GM10248 (cell line): Measurements from ENCODE around the gene PCDH9.
"Not testable (repeated sequence)": the region's sequence is repeated elsewhere in the genome, so short reads cannot be mapped to it uniquely, and the experiment has no call there.

ENCODE experiments used
- CTCF ChIA-PET: fragments of 300-600 bp; sonication (Branson Sonifier 250); formaldehyde crosslinking; extraction: SDS; loops from one replicate; lab custom pipeline; 2021; ENCODE audit warnings: antibody characterized with exemption; lab: Yijun Ruan, JAX
- POLR2A ChIA-PET: fragments of 350-650 bp; sonication (Branson Sonifier 250); formaldehyde crosslinking; extraction: SDS; loops from one replicate; lab custom pipeline; 2020; ENCODE audit warnings: antibody characterized with exemption; lab: Yijun Ruan, JAX
- DNase-seq: peaks from one replicate; pipeline ENCODE4 v3.0.0; 2012; ENCODE audit errors: extremely low spot score
- CTCF ChIP-seq: IDR thresholded peaks from 2 replicates; pipeline ENCODE4 v1.5.1; 2012; ENCODE audit warnings: mild to moderate bottlenecking, low read depth; ENCODE audit errors: extremely low read depth, missing control alignments, control extremely low read depth

PCDH9 gene

GRCh38 chr13:66899955-66900354 is 330.2 kb downstream of the PCDH9 start:
- ChIA-PET POLR2A (no interaction called here), CTCF (no interaction called here)
- DNase-seq: no peak
- no peak for TF ChIP-seq CTCF

GRCh38 chr13:66896933-66897332 is 333.2 kb downstream of the PCDH9 start:
- no peak for TF ChIP-seq CTCF
- POLR2A ChIA-PET: no interaction called here
- CTCF ChIA-PET: no interaction called here
- no peak for DNase-seq

- no peak for TF ChIP-seq CTCF
- ChIA-PET CTCF (no interaction called here), POLR2A (no interaction called here)
- no peak for DNase-seq
These were observed 334.4 kb downstream of the PCDH9 start for GRCh38 chr13:66895780-66896179.

GRCh38 chr13:66895320-66895719 is 334.8 kb downstream of the PCDH9 start:
- ChIA-PET POLR2A (no interaction called here), CTCF (no interaction called here)
- no peak for DNase-seq
- no peak for TF ChIP-seq CTCF

- DNase-seq: no peak
- ChIA-PET CTCF (no interaction called here), POLR2A (no interaction called here)
- TF ChIP-seq CTCF: no peak
These were observed 341.4 kb downstream of the PCDH9 start for GRCh38 chr13:66888698-66889097.

GRCh38 chr13:66887088-66887487 is 343.0 kb downstream of the PCDH9 start:
- ChIA-PET POLR2A (no interaction called here), CTCF (interaction anchor here (1.0 kb wide), 1 partner anchor 13 kb away, joined by 4 read pairs; no protein-coding TSS in a partner anchor)
- no peak for DNase-seq
- TF ChIP-seq CTCF: no peak

GRCh38 chr13:66886264-66886663 is 343.9 kb downstream of the PCDH9 start:
- ChIA-PET POLR2A (no interaction called here), CTCF (interaction anchor here (1.0 kb wide), 1 partner anchor 13 kb away, joined by 4 read pairs; no protein-coding TSS in a partner anchor)
- TF ChIP-seq CTCF: no peak
- no peak for DNase-seq

- CTCF ChIA-PET, POLR2A ChIA-PET, DNase-seq: not testable (repeated sequence)
These were observed 349.0 kb downstream of the PCDH9 start for GRCh38 chr13:66881170-66881569.
